GM18867 (cell line): ENCODE measurements around the gene PIK3R2.

Experiments used
- ATAC-seq: cut with Tn5 transposase; IDR thresholded peaks from one replicate; pipeline ENCODE4 v1.9.1; 2021; ENCODE audit warnings: mild to moderate bottlenecking, moderate library complexity; ENCODE audit not compliant: unreplicated experiment

Gene PIK3R2

GRCh38 chr19:18122860-18123795 is 29.8 kb upstream of the PIK3R2 start:
- ATAC-seq, result no peak

GRCh38 chr19:18123819-18124218 is 29.1 kb upstream of the PIK3R2 start:
- ATAC-seq, result no peak

- ATAC-seq, result no peak
These were observed 26.9 kb upstream of the PIK3R2 start for GRCh38 chr19:18126097-18126496.

- ATAC-seq, result no peak
These were observed 24.9 kb upstream of the PIK3R2 start for GRCh38 chr19:18128044-18128443.

- no peak for ATAC-seq
These were observed 24.2 kb upstream of the PIK3R2 start for GRCh38 chr19:18128805-18129204.

- ATAC-seq, result no peak
These were observed 22.3 kb upstream of the PIK3R2 start for GRCh38 chr19:18130523-18131242.

GRCh38 chr19:18131841-18132596 is 20.9 kb upstream of the PIK3R2 start:
- ATAC-seq, result no peak

- no peak for ATAC-seq
These were observed 17.0 kb upstream of the PIK3R2 start for GRCh38 chr19:18135712-18136584.

- no peak for ATAC-seq
These were observed 15.7 kb upstream of the PIK3R2 start for GRCh38 chr19:18137242-18137641.

- no peak for ATAC-seq
These were observed 15.2 kb upstream of the PIK3R2 start for GRCh38 chr19:18137657-18138339.

- no peak for ATAC-seq
These were observed 12.5 kb upstream of the PIK3R2 start for GRCh38 chr19:18140473-18140872.

GRCh38 chr19:18141031-18141430 is 11.9 kb upstream of the PIK3R2 start:
- no peak for ATAC-seq

GRCh38 chr19:18143902-18144301 is 9.1 kb upstream of the PIK3R2 start:
- ATAC-seq, result no peak

GRCh38 chr19:18144361-18144760 is 8.6 kb upstream of the PIK3R2 start:
- ATAC-seq, result no peak

GRCh38 chr19:18144906-18145305 is 8.1 kb upstream of the PIK3R2 start:
- no peak for ATAC-seq

- ATAC-seq, result no peak
These were observed 7.5 kb upstream of the PIK3R2 start for GRCh38 chr19:18145391-18145999.

- ATAC-seq, result no peak
These were observed 5.6 kb upstream of the PIK3R2 start for GRCh38 chr19:18147396-18147795.

- no peak for ATAC-seq
These were observed 3.4 kb upstream of the PIK3R2 start for GRCh38 chr19:18149596-18149975.
